HG02943 (cell line): ENCODE results near the gene SLC16A12.

ENCODE experiments used
- ATAC-seq: cut with Tn5 transposase; IDR thresholded peaks from one replicate; pipeline ENCODE4 v1.9.1; 2021; ENCODE audit warnings: mild to moderate bottlenecking, low read depth, moderate library complexity; ENCODE audit not compliant: unreplicated experiment

The SLC16A12 gene

GRCh38 chr10:89535171-89536012, at the start of gene SLC16A12:
TSS of gene SLC16A12 (minus strand) at chr10:89535594. CDS start at chr10:89462578, 73,016 bp downstream.
- no peak for ATAC-seq

DNA sequence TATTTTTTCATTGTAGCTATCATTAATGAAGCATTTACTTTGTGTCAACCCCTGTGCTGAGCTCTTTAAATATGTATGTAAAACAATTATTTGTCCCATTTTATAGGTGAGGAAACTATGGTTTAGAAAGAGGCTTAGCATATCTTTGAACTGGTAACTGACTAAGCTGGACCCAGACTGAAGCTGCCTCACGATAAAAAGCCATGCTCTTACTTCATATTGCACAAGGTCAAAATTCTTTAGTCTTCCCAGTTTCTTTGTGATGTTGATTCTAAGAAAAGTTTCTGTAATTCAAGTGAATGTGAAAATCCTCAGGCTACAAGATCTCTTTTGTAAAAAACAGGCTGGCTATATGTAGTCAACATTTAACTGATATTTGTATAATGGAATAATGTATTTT, 46.6 kb upstream of the SLC16A12 start:
- ATAC-seq, result no peak

DNA sequence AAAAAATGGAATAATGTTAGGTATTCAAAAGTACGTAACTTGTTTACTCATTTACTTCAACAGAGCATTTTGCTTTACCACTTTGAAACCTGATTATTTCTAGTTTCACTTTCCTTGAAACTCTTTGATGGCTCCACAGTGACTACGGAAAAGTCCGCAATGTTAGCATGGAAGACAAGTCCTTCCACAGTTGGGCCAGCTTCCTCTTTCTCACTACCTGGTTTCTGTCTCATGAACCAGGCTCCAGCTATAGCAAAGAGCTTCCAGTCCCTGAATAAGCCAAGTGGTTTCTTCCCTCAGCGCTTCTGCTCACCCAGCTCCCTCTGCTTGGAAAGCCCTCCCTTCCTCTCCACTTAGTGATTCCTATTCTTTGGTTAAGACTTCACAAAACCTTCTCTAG, 44.8 kb upstream of the SLC16A12 start:
- no peak for ATAC-seq

- ATAC-seq, result no peak
Measured at GRCh38 chr10:89576696-89577095, 41.3 kb upstream of the SLC16A12 start.

- ATAC-seq, result no peak
Measured at GRCh38 chr10:89576022-89576421, 40.6 kb upstream of the SLC16A12 start.

DNA sequence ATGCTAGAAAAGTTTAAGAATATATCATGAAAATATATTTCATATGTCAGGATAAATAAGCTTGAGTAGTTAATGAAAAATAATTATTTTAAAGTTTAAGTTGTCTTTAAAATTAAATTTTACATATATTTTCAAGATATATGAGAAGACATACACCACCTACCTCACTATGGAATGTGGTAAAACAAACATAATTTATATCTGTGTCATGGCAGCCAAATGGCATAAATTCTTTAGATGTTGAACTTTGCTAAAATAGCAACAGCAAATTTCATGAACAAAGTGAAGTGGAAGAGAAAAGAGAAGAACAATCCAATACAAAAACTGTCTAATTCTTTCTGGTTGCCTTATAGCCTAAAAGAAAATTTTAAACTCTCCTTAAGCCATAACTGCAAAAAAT, 39.6 kb upstream of the SLC16A12 start:
- no peak for ATAC-seq

- ATAC-seq, result no peak
Measured at GRCh38 chr10:89574368-89574767, 39.0 kb upstream of the SLC16A12 start.

DNA sequence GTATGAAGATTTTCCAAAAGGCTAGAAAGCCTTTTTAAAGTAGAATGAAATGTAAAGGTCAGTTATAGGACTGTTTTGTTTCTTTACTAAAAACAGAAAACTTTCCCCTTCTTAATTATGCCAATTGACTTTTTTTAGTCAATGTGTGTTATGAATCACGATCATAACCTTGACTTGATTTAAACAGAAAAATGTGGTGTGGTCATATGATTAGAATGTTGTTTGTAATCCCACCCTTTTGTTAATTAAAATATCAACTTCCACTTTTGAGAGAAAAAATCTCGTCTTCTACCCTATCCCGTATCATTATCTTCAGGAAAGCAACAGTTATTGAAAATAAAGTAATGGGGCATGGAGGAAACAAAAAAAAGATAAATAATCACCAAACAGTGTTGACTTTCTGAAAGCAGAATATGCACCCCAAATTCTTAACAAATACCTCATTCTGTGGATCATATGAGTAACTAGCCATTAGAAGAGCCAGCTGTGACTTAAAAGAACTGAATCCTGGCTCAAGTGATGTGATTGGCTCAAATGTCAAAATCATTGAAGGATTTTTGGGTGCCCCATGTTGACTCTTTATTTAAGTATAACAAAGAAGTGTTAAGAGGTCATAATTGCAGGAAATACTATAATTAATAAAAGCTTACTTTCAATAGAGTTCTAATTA, 32.3 kb upstream of the SLC16A12 start:
- ATAC-seq, result no peak

- no peak for ATAC-seq
Measured at GRCh38 chr10:89566992-89567391, 31.6 kb upstream of the SLC16A12 start.

DNA sequence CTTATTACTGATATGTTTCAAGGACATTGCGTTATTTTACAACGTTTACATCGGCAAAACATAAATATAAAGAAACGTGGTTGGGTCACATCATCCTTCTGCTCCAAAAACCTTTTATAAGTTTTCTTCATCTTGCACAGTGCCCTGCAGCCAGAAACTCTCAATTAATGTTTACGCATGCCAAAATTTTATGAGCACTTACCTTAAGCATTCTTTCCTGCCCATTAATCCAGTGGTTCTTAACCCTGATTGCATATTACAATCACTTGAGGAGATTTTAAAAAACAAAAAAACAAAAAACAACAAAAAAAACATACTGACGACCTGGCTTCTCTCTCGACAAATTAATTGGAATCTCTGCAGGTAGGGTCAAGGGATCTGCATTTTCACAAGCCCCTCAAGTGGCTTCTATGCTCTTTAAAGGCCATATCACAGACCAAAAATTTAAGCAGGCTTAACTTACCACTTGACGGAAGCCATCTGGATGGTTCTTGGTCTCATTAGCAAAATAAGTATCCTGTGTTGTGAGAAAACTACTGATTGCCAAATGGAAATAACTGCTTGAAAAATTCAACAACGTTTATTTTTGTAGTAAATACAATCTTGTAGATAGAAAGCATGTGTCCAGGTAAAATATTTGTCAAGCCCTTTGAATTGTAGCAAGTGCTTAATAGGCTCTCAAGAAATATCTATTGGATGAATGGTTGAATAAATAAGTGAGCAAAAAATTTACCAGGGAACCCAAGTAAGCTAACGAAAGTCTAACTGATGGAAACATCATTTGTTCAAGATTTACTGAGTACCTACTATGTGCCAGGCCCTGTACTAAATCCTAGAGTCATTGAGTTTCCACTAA, 30.9 kb upstream of the SLC16A12 start:
- no peak for ATAC-seq

- ATAC-seq, result no peak
Measured at GRCh38 chr10:89565180-89565579, 29.8 kb upstream of the SLC16A12 start.

DNA sequence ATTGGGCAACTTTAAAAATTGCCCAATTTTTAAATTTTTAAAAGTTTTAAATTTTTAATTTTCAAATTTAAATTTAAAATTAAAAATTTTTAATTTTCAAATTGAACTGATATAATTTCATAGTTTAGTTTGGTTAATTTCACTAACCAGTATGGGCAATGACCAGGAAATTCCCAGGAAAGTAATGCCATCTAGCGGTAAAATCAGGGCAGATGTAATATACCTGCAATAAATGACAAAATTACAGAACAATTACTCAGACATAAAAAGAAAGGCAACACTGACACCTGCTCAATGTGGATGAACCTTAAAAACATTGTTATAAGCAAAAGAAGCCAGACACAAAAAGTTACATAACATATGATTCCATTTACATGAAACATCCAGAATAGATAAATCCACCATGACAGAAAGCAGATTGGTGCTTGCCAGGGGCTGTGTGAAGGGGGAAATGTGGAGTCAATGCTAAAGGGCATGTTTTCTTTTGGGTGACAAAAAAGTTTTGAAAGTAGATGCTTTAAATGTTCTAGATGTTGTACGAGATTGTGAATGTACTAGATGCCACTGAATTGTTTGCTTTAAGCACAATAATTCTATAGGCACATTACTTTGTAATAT, 28.6 kb upstream of the SLC16A12 start:
- no peak for ATAC-seq

DNA sequence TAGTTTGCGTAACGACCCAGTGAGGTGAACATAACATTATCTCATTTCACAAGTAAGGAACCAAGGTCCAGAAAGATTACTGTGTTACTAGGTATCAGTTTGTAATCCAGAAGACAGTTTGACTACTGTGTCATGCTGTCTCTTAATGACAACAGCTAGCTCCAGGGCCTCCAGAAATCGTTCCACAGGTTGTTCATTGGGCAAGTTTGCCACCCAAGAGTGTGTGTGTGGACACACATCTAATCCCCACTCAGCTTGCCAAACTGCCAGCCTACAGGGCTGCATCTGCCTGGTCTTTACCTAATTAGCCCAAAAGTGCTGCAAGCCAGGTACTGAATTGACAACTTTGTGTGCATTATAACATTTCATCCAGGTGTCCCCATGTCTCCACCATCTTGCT, 27.9 kb upstream of the SLC16A12 start:
- no peak for ATAC-seq

- ATAC-seq, result no peak
Measured at GRCh38 chr10:89556600-89556999, 21.2 kb upstream of the SLC16A12 start.

DNA sequence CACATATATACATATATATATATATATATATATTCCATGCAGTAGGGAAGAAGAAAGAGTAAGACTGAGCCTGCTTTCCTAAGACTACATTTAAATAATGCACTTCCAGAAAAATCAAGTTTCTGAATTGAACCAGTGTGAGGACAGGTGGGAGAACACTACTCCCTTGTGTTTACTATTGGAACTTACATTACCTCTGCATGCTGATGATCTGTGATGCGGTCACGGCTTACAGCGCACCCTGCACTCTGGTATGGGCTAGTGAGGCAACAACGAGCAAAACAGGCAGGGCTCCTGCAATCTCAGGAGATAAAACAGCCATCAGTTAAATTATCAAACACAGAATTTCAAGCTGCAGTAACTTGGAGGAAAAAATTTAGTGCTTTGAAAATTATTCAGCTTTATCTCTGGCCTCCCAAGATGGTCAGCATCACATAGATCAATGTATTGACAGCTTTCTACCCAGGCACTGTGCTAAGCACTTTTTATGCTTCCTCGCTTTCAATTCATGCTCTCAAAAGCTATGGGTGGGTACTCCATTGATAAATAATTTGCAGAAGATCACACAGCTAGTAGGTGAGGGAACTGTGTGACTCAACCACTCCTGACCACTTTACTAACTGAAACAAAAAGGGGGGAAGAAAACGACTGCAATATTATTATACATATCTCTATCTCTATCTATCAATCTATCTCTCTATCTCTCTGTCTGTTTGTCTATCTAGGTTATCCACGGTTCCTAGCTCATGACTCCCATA, 20.5 kb upstream of the SLC16A12 start:
- no peak for ATAC-seq

DNA sequence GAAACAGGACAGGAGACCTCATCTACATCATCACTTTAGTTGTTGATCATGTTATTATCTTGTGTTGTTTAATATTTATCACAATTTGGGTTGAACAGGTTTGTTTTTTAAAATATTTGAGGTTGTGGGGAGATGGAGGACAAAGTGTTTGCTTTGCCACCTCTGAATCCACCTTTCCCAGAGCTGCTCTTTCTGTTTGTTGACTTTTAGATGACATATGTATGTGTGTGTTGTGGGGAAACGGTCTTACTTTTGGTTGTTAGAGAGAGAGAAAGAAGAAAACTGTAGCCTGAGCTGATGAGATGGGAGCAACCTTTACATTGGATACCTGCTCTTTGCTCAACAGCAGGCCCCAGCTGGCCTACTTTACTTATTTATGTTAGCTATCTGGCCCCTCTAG, 19.0 kb upstream of the SLC16A12 start:
- no peak for ATAC-seq

DNA sequence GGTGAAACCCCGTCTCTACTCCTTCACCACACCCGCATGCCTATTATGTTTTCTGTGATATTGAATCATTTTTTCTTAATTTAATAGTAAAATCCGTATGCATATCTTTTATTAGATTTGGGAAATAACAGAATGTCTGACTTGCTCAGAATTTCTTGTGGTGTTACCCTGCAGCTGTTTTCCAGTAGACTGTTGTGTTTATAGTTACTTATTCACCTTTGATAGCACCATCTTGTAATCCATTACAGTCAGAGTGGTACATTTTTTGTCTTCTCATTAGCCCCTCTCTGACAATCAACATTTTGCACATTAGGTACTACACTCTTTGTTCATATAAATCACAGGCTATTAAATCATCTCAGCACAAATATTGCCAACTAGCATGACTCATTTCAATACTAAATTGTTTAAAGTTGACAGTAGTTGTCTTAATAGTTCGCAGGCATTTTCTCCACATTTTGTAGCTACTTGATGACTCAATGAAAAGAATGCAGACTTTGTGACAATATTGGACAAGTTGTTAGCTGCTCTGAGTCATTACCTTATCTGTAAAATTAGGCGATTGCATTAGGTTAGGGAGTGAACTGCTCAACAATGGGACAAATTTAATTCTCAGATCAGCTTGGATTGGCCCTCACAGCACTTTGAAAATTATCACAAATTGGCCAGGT, 17.8 kb upstream of the SLC16A12 start:
- no peak for ATAC-seq

DNA sequence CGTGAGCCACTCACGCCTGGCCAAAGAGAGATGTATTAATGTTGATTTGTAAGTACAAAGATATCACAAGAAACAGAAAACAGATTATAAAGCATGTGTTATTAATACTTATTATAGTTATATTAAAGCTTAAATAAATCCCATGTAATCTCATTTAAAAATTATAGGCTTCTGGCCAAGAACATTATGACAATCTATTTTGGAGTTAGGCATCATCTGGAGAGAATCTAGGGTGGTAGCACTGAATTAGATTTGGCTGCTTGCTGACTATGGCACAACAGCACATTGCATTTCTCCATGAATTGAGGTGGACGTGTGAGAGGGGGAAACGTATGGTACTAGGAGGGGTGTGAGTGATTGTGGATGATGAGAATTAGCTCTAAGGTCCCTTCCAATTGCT, 16.8 kb upstream of the SLC16A12 start:
- ATAC-seq, result no peak

DNA sequence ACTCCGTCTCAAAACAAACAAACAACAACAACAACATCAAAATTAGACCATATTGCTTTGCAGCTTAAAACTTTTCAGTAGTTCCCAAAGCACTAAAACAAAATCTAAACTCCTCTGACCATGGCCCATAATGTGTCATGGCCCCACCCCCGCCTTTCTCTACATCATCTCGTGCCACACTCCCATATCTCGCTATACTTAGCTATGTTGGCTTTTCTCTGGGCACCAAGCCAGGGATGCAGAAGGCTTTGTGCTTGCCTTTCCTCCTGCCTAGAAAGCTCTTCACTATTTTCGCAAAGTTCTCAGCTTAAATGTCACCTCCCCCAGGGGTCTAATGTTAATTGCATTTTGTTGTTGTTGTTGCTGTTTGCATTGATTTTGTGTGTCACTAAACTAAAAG, 15.1 kb upstream of the SLC16A12 start:
- ATAC-seq, result no peak
